HG03045 (cell line): ENCODE data around the gene NAA38.
A peak's percentile ranks its signal among the peaks of the same experiment; 100 is the strongest.

Experiments used
- ATAC-seq: cut with Tn5 transposase; IDR thresholded peaks from one replicate; pipeline ENCODE4 v1.9.1; 2021; ENCODE audit warnings: mild to moderate bottlenecking, moderate library complexity; ENCODE audit not compliant: unreplicated experiment

NAA38 gene

GRCh38 chr17:7841396-7841914 is 15.9 kb downstream of the NAA38 start:
- ATAC-seq = peak; percentile 9

- no peak for ATAC-seq
Observed at GRCh38 chr17:7840875-7841274, 16.5 kb downstream of the NAA38 start.

GRCh38 chr17:7840441-7840840 is 16.9 kb downstream of the NAA38 start:
- no peak for ATAC-seq

GRCh38 chr17:7839876-7840261 is 17.5 kb downstream of the NAA38 start:
- no peak for ATAC-seq

- no peak for ATAC-seq
Observed at GRCh38 chr17:7839190-7839875, 18.0 kb downstream of the NAA38 start.

- ATAC-seq = no peak
Observed at GRCh38 chr17:7838090-7839075, 19.0 kb downstream of the NAA38 start.

GRCh38 chr17:7837408-7838088 is 19.8 kb downstream of the NAA38 start:
- no peak for ATAC-seq

GRCh38 chr17:7836596-7837407 is 20.6 kb downstream of the NAA38 start:
- no peak for ATAC-seq

GRCh38 chr17:7835814-7836595 is 21.4 kb downstream of the NAA38 start:
- ATAC-seq = no peak

- ATAC-seq = peak; percentile 40
Observed at GRCh38 chr17:7834957-7835813, 22.2 kb downstream of the NAA38 start.

GRCh38 chr17:7834542-7834956 is 22.8 kb downstream of the NAA38 start:
- ATAC-seq = no peak

GRCh38 chr17:7833795-7834541 is 23.4 kb downstream of the NAA38 start, which contains the start of gene KDM6B:
Gene KDM6B (plus strand): TSS chr17:7834217. CDS start chr17:7845555, 11,338 bp downstream.
- ATAC-seq = peak; percentile 45

- ATAC-seq = no peak
Observed at GRCh38 chr17:7833011-7833794, 24.2 kb downstream of the NAA38 start.

GRCh38 chr17:7832431-7832830 is 24.9 kb downstream of the NAA38 start:
- ATAC-seq = no peak

GRCh38 chr17:7831233-7831632 is 26.1 kb downstream of the NAA38 start:
- no peak for ATAC-seq

GRCh38 chr17:7830616-7831015 is 26.7 kb downstream of the NAA38 start:
- ATAC-seq = no peak
